Right atrium auricular region (tissue), 2 donors: ENCODE data around the gene ZC3H12A. TPM values are rescaled to one million over a fixed set of nuclear protein-coding genes. Genes with fewer than 3 reads are reported as not detected.

Source experiments
- DNase-seq: peaks from one replicate; pipeline ENCODE4 v3.0.0-alpha.2; 2019; ENCODE audit warnings: low spot score
- H3K27ac ChIP-seq, 2 donors: fragments of 200-600 bp; sonication (generic); 1 replicate in 1 of 2; 2 replicates in 1 of 2; pipeline ENCODE4 v1.5.1; 2016 to 2019
- H3K27me3 ChIP-seq, 2 donors: fragments of 200-600 bp; sonication (generic); one replicate each; pipeline versions ENCODE4 v1.5.1 to v1.6.0; 2017 to 2019
- H3K36me3 ChIP-seq: fragments of 200-600 bp; sonication (generic); one replicate; pipeline ENCODE4 v1.5.1; 2016
- H3K4me1 ChIP-seq, 2 donors: fragments of 200-600 bp; sonication (generic); one replicate each; pipeline versions ENCODE4 v1.5.1 to v1.6.0; 2017 to 2019
- H3K4me3 ChIP-seq, 2 donors: fragments of 200-600 bp; sonication (generic); 1 replicate in 1 of 2; 2 replicates in 1 of 2; pipeline ENCODE4 v1.5.1; 2017 to 2019; ENCODE audit warnings: mild to moderate bottlenecking in 1 of 2, moderate library complexity in 1 of 2
- H3K9me3 ChIP-seq, 2 donors: fragments of 200-600 bp; sonication (generic); one replicate each; pipeline ENCODE4 v1.5.1; 2019
- total RNA-seq, 2 donors: library from RNA; depleted of rRNA; stranded (reverse); fragments of >200 nt; gene quantifications; one replicate each; pipeline ENCODE4 v1.1.0, GENCODE V29; 2016
- TF ChIP-seq, protein P1 (sequence below), 2 donors: fragments of 200-600 bp; sonication (generic); IDR thresholded peaks; one replicate each; pipeline ENCODE4 v1.5.1; 2019; ENCODE audit warnings: antibody characterized with exemption in 2 of 2

The ZC3H12A gene
- total RNA-seq, result 10 to 100 TPM in 1 of 2 donors, 1 to 10 TPM in 1; 9.4 to 13.5 TPM

DNA sequence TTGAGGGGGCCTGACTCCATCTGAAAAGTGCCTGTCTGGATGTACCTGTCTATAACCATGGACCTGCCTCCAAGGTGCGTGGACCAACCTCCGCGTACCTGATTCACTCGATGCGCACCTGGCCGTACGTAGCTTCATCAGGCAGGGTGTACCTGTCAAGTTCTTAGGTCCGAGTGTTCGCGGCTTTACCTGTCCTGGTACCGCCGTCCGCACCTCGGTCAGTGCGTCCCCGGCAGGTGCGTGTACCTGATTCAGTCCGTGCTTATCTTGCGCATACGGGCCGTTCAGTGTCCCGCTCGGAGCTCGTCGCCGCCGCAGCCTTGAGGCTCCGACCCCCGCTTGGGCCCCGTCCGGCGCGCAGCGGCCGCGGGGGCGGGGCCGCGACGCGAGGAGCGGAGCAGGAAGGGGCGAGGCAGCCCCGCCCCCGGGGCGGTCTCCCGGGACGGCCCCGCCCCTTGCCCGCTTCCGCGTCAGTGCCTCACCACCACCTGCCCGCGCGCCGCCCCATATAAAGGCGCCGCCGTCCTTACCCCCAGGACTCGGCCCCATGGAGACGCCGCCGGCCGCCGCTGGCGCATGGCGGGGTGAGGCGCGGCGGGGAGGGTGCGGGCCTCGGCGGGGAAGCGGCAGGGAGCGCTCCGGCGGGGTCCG is at the start of gene ZC3H12A:
Gene ZC3H12A (plus strand): TSS at position 535 of the 651 bp plus-strand sequence. CDS start 917 bp downstream, outside the sequence.
- TF ChIP-seq, protein P1, sequence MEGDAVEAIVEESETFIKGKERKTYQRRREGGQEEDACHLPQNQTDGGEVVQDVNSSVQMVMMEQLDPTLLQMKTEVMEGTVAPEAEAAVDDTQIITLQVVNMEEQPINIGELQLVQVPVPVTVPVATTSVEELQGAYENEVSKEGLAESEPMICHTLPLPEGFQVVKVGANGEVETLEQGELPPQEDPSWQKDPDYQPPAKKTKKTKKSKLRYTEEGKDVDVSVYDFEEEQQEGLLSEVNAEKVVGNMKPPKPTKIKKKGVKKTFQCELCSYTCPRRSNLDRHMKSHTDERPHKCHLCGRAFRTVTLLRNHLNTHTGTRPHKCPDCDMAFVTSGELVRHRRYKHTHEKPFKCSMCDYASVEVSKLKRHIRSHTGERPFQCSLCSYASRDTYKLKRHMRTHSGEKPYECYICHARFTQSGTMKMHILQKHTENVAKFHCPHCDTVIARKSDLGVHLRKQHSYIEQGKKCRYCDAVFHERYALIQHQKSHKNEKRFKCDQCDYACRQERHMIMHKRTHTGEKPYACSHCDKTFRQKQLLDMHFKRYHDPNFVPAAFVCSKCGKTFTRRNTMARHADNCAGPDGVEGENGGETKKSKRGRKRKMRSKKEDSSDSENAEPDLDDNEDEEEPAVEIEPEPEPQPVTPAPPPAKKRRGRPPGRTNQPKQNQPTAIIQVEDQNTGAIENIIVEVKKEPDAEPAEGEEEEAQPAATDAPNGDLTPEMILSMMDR (IDR thresholded peaks at IDR 0.05), result no peak
- Histone ChIP-seq H3K9me3 (no peaks in the 10 kb centered on the region), H3K4me3 (peak within 1 kb of the TSS; percentile 89 to 96), H3K4me1 (peaks cover 0 to 74% of the 10 kb centered on the region in 2 donors), H3K27ac (peak within 1 kb of the TSS; percentile 94 to 97), H3K36me3 (peaks cover 18% of the 10 kb centered on the region), H3K27me3 (no peaks in the 10 kb centered on the region)
- peak; percentile 91 for DNase-seq

DNA sequence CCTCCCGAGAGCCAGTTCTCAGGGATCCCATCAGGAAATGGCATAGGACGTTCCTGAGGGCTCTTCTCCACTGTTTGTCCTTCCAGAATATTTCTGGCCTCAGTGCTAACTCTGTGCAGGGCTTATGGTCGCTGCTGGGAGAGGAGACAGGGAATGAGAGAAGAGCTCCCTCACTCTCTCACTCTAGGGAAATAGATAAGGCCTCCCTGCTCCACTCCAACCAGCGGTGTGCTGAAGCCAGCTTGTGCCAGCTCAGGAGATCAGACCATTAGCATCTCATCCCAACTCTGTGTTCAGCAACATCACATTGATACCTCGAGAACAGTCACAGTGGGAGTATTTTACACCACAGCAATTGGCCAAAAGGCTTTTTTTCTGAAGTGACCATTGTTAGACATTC is 49.2 kb upstream of the ZC3H12A start:
- TF ChIP-seq, protein P1 (IDR thresholded peaks at IDR 0.05), result no peak
- no peak overlapping the region for H3K4me3 ChIP-seq
- H3K4me1 ChIP-seq, result no peaks in the 10 kb centered on the region
- no peak overlapping the region for H3K27ac ChIP-seq
- H3K36me3 ChIP-seq, result no peaks in the 10 kb centered on the region
- no peak for DNase-seq
- no peaks in the 10 kb centered on the region for H3K9me3 ChIP-seq
- no peaks in the 10 kb centered on the region for H3K27me3 ChIP-seq

DNA sequence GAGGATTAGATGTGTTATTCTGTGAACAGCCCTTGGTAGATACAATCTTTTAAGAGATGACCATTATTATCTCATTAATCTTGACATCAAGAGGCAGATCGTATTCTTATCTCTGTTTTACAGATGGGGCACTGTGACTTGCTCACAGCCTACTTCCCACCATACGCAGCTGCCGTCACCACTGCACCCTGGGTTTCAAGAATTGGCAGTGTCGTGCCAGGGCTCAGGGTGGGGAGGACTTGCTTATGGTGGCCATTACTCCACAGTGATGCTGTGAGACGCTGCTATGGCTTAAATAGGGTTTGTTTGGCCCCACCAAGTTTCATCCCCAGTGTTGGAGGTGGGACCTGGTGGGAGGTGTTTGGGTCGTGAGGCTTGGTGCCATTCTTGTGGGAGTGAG is 45.4 kb upstream of the ZC3H12A start:
- no peaks in the 10 kb centered on the region for H3K9me3 ChIP-seq
- no peak for DNase-seq
- no peak overlapping the region for H3K27ac ChIP-seq
- H3K36me3 ChIP-seq, result no peaks in the 10 kb centered on the region
- no peaks in the 10 kb centered on the region for H3K4me1 ChIP-seq
- H3K27me3 ChIP-seq, result no peaks in the 10 kb centered on the region
- H3K4me3 ChIP-seq, result no peak overlapping the region
- TF ChIP-seq, protein P1 (IDR thresholded peaks at IDR 0.05), result no peak

DNA sequence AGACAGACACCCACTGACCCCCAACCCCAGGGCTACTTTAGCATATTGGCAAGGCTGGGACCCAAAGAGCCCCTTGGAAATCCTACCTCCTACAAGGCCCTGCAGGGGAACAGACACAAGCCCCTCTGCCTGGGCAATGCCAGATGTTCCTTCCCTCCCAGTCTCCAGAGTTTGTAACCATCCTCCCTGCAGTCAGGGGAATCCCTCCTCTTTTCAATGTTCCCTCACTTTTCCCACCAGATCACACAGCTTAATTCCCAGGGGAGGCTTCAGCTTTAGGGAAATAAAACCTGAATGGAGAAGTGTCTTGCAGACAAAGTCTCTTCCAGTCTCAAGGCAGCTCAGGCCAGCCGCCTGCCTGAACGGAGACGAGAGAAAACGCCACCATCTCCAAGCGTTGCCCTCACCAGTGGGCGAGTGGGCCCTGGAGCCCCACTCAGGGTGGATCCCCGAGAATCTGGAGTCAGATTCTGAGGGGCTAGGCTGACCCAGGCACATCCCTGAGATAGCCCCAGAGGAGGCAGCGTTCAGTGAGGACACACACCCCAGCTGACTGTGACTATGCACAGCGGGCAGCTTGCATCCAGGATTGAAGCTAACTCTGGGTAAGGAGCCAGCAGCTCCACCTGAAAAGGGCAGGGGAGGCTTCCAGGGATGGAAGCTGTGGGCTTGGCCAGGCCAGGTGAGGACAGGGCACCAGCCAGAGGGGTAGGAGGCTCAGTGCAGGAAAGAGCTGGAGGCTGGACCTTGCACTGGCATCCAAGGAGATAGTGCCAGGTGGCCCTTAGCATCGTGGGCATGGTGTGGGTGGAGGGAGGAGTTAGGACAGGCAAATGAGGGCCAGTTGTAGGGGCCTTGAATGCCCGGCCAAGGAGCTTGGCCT is 44.0 kb upstream of the ZC3H12A start:
- H3K4me3 ChIP-seq, result no peak overlapping the region
- TF ChIP-seq, protein P1 (IDR thresholded peaks at IDR 0.05), result no peak
- H3K36me3 ChIP-seq, result no peaks in the 10 kb centered on the region
- no peaks in the 10 kb centered on the region for H3K4me1 ChIP-seq
- H3K27me3 ChIP-seq, result no peaks in the 10 kb centered on the region
- no peak overlapping the region for H3K27ac ChIP-seq
- H3K9me3 ChIP-seq, result no peaks in the 10 kb centered on the region
- no peak for DNase-seq

DNA sequence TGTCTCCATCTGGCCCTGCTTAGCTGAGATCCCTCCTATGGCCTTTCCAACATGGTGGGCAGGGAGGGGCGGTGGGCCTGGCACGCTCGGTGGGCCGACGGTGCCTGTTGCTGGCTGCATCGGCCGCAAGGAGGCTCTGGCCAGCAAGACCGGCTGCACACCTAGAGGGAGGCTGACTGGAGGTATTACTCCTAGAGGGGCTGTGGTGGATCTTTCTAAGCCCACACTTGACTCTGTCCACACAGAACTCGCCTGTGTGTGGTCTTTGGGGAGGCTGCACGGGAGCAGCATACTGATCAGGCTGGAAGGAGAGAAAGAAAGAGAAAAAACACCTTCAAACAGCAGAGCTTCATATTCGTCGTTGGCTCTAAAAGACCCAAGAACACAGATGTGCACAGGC is 41.7 kb upstream of the ZC3H12A start:
- TF ChIP-seq, protein P1 (IDR thresholded peaks at IDR 0.05), result no peak
- Histone ChIP-seq H3K4me1 (no peaks in the 10 kb centered on the region), H3K9me3 (no peaks in the 10 kb centered on the region), H3K27ac (no peak overlapping the region), H3K36me3 (no peaks in the 10 kb centered on the region), H3K4me3 (no peak overlapping the region), H3K27me3 (no peaks in the 10 kb centered on the region)
- DNase-seq, result no peak
